Stimulated activated CD4-positive, alpha-beta T cell treated with anti-CD3 and anti-CD28 coated beads, TNF-alpha, amount 100 ng/mL, for 24 hours (primary cell): Measurements from ENCODE around the gene PDXK.

Experiments used
- DNase-seq, 3 experiments: peaks; one replicate each; pipeline ENCODE4 v3.0.0-alpha.2; 2020; ENCODE audit warnings: low read depth in 3 of 3

The PDXK gene

DNA sequence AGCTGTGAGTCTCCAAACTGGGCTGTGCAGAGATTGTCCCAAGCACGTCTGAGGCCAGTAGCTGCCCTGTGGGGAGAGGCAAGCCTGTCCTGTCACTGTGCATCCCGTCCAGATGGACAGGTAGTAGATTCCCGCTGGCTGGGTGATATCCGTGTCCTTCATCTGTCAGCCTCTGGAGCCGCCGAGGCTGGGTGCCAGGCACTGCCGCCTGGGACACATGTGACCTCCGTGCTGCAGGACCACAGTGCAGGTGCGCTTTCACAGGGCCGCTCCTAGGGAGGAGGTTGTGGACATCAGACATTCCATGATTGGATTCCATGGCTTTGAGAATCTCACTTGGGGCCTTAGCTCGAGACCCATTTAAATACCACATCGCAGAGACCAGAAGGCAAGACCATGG, 4.7 kb downstream of the PDXK start:
- no peak for DNase-seq

DNA sequence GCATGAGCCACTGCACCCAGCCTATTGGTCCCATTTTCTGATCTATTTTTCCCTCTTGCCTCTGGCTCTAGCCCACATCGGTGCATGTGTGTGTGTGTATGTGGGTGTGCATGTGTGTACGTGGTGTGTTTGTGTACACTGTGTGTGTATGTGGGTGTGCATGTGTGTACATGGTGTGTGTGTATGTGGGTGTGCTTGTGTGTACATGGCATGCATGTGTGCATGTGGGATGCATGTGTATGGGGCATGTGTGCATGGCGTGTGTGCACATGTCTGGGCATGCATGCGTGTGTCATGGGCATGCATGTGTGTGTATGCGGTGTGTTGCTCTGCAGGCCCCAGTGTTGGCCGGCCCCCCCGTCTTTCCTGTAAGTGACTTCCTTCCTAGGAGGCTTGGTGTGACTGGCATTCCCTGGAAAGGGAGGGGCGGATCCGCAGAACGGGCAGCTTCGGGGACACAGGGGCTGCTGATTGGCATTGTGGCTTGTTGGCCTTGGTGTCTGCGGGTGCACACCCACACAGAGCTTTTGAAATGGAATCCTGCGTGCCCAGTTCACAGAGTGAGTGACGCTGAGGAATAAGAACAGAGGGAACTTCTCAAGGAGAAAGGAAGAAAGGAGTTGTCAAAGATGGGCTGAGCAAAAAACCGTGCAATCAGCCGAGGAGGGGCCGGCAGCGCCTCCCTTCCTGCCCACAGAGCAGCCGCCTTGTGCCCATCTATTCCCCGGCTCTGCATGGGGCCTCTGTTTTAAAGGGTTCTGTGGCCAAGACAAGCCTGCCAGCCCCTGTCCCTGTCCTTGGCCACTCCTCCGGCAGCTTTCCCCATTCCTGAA, 8.0 kb downstream of the PDXK start:
- DNase-seq, result no peak

DNA sequence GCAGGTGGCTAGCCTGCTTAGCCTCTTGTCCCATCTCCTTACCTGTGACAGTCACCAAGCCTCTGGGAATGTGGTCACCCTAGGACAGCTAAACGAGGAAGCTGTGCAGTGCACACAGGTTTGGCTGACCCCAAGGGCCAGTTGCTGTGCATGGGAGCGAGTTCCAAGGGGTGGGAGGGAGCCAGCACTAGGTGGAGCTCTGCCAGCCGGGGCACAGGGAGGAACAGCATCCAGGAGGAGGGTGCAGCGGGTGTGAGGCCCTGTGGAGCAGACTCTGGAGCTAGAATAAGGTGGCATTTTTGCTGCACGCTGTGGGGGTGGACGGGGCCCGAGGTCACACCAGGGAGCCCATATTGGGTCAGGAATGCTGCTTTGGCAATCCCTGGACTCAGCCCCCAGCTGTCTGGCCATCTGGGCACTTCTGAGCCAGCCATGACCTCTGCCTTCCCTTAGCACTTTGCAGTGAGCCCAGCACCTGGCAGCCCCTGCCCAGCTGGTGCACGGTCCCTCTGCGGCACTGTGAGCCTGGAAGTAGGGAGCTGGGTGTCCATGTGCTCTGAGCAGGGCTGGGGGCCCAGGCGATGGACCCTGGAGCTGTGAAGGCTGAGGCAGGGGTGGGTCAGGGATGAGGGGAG, 8.7 kb downstream of the PDXK start:
- DNase-seq, result no peak

DNA sequence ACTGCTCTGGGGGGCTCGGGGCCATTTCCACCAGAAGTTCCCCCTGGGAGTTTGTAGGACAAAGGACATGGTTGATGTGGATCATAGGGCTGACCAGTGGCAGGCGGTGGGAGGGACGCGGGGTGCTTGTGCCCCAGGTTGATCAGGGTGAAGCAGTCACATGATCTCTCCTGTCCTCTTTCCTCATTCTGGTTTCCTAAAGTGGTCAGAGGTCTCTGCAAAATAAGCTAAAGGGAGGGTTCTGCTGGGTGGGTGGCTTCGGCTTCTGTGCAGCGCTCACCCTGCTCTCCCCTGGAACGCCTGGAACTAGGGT, 9.2 kb downstream of the PDXK start:
- no peak for DNase-seq

DNA sequence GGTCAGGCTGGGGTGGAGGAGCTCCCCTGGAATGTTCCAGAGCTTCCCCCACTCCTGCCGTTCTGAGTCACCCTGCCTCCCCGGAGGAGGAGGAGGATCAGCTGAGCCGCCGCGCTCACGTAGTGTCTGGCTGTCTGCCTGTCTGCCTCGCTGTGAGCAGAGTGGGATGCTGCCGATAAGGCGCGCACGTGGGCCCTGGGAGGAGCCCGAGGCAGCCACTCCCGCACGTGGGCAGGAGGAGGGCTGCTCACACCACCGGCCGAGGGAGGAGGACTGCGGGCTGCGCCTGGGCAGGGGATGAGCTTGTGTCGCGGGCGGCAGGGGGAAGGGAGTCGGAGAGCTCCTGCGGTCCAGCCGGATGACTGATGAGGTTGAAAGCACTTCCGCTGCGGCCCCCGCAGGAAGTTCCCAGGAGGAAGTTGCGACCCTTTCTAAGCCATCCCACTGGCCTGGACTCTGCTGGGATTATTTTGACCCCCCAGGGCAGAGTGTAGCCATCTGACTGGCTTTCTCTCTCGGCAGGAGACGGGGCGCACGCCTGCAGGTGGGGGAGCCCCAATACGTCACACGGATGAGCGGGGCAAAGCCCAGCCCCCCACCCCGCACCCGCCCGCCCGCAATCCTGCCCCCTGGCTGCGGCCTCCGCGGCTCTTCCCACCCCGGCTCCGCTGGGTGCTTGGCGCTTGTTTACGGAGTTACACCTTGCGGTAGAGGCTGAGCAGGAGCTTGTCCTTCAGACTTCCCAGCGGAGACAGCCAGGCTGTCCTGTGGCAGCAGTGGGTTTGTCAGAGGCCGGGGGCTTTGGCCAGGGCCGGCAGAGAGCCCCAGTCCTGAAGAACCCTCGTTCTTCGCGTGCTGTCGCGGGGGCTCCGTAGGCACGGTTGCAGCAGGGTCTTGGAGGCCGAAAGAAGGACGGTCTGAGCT, 9.8 kb downstream of the PDXK start:
- DNase-seq, result peak; percentile 52 to 87 (median 54)

DNA sequence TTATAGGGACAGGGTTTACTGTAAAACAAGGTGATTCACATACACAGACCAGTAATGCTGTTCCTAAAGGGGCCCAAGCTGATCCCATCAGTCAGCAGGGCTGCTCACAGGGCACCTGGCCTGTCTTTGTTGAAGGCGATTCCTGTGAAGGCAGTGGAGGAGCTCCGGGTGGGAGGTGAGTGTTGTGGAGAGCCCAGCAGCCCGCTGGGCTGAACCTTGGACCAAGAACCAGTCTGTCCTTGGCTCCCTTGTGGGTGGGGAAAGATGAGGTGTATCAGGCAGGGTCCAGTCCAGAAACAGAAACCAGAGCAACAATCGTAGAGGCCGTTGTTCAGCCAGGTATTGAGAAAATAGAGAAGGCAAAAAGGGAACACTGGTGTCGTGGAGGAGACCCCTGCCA, 12.5 kb downstream of the PDXK start:
- DNase-seq, result no peak

DNA sequence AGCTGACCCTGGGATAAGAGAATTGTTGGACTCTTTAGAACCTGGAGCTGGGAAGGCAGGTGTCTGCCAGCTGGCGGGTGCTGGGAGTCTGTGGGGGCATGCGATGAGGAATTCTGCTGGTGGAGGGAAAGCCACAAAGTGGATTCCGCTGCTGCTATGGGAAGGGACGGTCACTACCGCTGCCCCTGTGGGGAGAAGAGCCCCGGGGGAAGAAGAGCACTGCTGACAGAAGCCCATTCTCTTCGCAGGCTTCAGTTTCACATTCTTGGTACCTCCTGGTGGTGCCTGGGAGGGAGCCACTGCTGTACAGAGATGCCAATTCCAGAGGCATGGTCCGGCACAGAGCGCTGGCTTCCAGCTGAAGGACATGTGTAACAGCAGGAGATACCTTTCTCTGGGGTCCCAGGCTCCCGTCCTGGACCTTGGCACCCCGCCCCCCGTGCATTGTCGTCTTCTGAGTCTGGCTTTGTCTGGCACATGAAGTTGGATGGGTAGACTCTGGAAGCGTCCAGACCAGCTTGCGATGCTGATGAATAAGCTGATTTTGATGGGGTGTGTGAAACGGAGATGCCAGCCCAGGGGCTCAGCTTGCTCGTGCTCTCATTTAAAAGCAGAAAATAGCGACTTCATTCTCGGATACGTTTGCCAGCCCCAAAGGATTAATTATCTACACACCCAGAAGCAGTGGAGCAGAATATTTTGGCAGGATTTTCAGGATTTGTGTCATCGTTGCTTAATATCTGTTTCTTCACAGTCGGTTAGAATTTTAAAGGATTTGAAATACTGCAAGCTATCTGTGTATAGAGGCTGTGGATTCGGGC, 13.2 kb downstream of the PDXK start:
- DNase-seq, result no peak

DNA sequence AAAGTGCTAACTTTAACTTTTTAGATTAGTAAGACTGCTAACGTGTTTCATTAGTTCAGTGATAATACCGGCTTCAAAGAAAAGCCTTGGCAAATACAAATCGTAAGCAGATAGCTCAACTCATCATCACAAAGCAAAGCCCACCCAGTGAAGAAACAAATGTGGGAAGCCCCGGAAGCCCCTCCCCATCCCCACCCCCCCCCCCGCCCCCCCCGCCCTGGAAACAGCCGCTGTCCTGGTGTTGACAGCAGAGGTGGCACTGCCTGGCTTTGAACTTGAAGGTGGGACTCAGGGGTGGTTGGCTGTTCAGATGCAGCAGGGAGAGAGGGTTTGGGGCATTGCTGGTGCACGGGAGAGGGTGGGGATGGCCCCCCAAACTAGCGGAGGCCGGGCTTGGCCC, 14.1 kb downstream of the PDXK start:
- no peak for DNase-seq

DNA sequence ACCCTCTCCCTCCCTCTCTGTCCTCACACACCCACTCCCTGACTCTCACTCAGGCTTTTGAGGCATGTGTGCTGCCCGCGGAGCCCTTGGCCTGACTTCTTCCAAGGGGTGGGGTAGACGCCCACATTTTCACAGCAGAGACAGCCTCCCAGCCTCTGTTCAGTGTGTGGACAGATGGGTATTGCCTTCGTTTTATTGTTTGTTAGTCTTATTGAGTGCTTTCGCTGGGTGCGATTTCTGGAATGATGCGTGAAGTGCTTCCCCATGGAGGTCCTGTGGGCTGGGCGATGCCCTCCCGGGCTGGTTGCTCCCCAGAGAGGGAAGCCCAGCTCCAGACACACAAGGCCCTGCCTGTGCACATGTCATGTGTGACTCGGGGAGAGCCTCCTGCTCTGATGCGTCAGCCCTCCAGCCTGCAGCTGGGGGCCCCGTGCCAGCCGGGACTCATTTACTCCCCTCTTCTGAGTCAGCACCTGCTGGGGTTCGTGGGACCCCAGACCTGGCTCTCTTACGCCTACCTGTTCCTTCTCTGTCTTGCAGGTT, 14.7 kb downstream of the PDXK start:
- no peak for DNase-seq

DNA sequence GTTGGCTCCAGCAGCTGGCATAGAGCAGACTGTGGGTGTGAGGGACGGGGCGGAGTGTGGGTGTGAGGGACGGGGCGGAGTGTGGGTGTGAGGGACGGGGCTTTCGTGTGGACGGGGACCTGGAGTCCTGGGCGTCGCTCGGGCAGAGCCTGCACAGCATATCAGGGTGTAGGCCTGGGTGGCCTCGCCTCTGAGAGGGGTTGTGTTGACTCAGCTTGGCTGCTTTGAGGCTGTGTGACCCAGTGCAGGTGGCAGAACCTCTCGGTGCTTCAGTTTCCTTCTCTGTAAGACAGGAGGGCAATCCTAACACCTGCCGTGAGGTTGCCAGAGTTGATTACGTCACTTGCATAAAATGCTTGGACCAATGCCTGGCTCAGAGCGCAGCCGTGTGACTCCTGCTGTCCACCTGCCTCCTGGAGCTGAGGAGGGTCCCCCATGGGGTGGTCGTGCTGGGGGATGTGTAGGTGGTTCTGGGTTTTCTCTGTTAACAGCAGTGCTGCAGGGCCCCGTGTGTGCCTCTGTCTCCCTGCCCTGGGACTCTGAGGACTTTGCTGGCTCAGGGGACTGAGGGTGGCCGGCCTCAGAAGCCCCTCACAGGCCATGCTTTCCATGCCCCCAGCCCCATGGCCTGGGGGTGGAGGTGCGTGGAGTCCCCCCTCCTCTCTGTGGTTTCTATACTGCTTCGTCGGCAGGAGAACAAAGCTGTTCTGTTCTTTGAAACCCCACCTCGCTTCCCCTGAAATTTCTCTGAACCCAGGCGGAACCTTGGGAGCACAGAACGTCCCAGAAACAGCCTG, 15.4 kb downstream of the PDXK start:
- DNase-seq, result no peak

DNA sequence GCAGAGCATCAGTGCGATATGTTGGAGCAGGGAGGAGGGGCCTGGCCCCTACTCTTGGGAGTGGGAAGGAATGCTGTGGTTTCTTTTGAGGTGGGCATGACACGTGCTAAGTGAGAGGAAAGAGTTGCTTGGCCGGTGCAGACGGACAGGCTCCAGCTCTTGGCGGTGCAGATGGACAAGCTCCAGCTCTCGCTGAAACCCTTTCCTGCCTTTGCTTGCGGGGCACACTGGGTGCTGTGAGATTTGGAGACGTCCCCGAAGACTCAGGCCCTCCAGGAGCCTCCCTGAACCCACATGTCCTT, 15.9 kb downstream of the PDXK start:
- DNase-seq, result no peak

DNA sequence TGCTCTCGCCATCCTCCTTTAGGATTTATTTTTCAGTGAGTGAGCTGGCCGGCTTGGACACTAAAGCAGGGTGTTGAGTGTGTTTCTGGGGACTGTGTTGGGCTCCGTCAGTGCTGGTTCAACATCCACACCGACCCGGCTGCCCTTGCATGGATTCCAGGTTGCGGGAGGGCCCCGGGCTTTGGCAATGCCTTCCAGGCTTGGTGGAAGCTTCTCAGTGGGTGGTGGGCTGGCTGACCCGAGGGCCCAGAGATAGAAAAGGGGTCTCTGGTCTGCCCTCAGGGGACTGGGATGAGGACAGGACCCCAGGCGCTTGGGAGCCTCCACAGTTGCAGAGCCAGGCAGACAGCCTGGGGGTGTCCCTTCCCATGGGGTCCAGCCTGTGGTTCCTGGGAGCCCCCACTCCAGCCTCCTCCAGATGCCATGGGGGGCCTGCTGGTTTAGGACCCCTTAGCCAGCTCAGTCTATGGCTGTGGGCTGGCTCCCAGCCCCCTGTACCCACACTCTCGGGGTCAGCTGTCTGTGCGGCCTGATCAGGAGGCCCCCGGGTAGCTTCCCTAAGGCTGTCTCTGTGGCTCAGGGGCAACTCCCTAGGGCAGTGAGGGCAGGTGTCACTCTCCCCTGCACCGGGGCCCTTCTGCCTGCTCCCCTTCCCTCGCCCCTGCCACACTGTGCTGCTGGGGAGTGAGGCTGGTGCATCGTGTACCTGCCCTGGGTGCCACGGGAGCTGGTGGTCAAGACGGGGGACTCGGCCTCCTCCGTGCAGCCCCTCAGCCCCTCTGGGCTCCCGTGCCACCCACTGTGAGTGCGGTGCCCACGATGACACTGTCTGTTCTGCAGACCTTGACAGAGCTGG, 16.5 kb downstream of the PDXK start:
- DNase-seq, result no peak

DNA sequence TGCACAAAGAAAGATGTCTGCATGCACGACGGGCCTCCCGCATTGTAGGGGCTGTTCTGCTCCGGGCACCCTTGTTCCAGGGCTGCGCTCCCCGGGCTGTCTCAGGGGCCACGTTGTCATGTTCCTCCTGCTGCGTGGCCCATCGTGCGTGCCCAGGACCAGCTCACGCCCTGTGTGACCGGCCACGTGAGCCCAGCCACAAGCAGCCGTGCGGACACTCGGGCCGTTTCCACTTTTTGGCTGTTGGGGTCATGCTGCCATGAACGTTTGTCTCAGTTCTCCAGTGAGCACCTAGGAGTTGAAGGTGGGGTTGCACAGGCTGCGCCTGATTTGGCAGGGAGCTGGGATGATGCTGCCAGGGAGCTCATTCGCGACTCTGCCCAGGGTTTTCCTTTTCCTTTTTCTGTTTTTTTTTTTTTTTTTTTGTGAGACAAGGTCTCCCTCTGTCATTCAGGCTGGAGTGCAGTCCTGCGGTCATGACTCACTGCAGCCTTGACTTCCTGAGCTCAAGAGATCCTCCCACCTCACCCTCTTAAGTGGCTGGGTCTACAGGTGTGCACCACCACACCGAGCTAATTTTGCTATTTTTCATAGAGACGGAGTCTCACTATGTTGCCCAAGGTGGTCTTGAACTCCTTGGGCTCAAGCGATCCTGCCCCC, 17.4 kb downstream of the PDXK start:
- DNase-seq, result no peak

DNA sequence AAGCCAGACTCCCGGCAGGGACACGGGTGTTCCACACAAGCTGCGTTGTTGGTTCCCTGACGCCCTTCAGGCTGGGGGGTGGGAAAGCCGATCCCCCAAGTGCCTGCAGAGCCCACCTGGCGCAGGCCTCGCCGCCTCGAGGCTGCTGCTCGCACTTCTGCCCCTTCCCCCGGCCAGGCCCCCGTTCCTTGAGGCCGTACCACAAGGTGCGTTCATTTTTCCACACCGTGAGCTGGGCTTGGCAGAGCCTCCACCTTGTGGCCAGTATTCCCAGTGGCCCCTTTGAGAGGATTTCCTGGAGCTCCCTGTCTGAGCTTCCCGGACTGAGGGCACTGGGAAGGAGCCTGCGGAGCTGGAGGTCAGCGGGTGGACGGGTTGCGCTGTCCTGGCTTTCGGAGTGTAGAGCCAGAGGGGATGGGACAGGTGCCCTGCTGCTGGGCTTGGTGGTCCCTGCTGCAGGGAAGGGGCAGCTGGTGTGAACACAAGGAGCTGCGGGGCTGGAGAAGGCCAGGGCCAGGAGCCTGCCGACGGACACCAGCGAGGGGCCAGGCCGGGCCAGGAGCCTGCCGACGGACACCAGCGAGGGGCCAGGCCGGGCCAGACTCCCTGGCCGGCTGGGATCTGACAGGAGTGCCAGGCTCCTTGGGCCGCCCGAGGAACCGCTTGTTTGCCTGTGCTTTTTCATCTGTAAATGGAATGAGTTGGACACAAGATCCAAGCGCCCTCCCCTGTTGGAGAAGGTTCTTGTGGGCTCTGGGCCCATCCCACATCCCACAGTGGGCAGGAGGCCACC, 18.4 kb downstream of the PDXK start:
- no peak for DNase-seq

DNA sequence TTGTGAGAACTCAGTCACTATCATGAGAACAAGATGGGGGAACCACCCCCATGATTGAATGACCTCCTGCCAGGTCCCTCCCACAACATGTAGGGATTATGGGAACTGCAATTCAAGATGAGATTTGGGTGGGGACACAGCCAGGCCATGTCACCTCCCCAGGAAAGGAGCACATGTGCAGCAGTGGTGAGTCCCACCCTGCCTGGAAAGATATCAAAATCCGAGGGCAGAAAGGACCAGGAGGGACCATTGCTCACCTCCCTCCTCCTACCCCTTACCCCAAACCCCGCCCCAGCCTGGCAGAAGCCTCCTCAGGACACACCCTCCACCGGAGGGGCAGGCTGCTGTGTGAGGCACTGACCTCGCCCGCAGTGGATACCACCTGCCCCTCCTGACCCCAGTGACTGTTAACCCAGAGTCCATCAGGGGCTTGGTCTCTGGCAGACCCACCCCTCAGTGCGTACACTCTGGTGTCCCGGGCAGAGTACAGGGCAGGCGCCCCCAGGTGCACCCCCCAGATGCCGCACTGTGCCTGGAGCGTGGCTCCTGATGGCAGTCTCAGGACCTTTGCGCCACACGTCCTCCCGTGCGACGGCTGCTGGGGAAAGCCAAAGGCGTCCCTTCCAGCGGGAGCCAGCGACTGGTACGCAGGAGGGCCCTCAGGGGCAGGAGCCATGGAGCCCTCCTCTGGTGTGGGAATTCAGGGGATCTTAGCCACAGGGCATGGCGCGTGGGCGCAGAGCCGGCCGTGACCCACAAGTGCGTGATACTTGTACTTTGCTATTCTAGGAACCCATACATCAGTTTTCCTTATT, 20.9 kb downstream of the PDXK start:
- DNase-seq, result no peak

DNA sequence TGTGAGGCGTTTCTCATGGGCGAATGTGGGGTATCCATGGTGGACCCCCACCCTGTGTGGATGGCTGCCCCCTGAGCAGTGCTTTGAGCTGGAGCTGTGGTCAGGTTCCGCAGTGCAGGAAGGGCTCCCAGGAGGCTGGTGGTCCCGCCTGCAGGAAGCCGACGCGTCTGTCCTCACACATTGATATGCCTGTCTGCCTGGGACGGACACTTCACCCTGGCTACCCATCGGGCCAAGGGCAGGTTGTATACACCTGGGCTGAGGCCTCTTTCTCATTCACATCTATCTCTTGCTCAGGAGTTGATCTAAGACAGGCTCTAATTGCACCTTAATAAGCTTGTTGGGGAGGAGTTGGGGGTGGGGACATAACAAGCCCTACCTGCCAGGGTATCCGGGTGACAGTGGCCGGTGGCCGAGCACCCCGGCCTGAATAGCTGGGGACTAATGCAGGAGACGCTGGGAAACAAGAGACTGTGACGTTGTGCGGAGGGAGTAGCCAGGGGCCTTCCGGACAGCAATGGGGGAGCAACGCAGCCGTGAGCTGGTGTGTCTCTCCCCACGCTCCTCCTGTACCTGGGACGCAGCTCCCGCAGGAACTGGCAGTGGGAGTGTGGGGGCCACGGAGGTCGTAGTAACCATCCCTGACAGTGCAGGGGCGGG, 21.7 kb downstream of the PDXK start:
- DNase-seq, result no peak

DNA sequence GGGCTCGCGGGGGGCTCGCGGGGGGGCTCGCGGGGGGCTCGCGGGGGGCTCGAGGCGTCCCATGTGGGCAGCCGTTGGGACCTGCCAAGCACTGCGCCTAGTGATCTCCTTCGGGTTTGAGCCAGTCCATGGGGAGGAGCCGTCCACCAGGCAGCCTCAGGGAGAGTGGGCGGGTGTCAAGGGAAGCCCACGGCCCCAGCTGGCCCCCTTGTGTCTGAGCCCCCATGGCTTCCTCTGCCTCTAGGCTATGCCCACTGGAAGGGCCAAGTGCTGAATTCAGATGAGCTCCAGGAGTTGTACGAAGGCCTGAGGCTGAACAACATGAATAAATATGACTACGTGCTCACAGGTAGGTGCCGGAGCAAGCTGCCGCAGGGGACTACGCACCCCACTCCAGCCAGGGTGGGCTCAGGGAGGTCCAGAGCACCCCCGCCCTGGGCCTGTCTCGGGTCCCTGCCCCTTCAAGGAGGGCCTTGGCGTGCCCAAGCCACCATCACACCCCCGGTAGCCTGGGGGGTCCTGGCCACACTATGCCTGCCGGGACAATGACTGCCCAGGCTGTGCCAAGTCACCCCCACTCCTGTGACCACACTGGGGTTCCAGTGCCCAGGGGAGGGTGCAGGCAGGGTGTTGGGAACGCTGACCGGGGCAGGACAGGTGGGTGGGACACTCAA, 22.6 kb downstream of the PDXK start:
- DNase-seq, result no peak
